Measurements from ENCODE around the gene LCE1F. TPM values are rescaled to one million over a fixed set of nuclear protein-coding genes. Genes with fewer than 3 reads are reported as not detected.

Gene LCE1F
- total and polyA plus RNA-seq, 7 donors: not detected

DNA sequence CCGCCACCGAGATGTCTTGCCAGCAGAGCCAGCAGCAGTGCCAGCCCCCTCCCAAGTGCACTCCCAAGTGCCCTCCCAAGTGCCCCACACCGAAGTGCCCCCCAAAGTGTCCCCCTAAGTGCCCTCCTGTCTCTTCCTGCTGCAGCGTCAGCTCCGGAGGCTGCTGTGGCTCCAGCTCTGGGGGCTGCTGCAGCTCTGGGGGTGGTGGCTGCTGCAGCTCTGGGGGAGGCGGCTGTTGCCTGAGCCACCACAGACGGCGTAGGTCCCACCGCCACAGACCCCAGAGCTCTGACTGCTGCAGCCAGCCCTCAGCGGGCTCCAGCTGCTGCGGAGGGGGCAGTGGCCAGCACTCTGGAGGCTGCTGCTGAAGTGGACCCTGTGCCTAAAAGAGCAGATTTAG, 1.4 kb downstream of the LCE1F start:
- H3K4me3 ChIP-seq: no peak overlapping the region
- WGBS, 3 donors: 69 to 70% (median 70%) methylated on average over 11 of the region's 11 CpGs
- H3K27ac ChIP-seq: no peak overlapping the region
- no peaks in the 10 kb centered on the region for H3K36me3 ChIP-seq (ENCODE audit: insufficient read depth in 1 of 2, low read depth in 1 of 2)
- intact Hi-C loops (cut with DNase I): no loop called here
- TF ChIP-seq, protein P1, sequence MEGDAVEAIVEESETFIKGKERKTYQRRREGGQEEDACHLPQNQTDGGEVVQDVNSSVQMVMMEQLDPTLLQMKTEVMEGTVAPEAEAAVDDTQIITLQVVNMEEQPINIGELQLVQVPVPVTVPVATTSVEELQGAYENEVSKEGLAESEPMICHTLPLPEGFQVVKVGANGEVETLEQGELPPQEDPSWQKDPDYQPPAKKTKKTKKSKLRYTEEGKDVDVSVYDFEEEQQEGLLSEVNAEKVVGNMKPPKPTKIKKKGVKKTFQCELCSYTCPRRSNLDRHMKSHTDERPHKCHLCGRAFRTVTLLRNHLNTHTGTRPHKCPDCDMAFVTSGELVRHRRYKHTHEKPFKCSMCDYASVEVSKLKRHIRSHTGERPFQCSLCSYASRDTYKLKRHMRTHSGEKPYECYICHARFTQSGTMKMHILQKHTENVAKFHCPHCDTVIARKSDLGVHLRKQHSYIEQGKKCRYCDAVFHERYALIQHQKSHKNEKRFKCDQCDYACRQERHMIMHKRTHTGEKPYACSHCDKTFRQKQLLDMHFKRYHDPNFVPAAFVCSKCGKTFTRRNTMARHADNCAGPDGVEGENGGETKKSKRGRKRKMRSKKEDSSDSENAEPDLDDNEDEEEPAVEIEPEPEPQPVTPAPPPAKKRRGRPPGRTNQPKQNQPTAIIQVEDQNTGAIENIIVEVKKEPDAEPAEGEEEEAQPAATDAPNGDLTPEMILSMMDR (IDR thresholded peaks at IDR 0.05): no peak
- ATAC-seq (no peak), DNase-seq (no peak)
- H3K27me3 ChIP-seq (ENCODE audit: insufficient read depth in 3 of 3, low read length in 2 of 3): peaks cover 0 to 2% (median 0%) of the 10 kb centered on the region in 3 donors
- no peaks in the 10 kb centered on the region for H3K9me3 ChIP-seq
- H3K4me1 ChIP-seq: no peaks in the 10 kb centered on the region

DNA sequence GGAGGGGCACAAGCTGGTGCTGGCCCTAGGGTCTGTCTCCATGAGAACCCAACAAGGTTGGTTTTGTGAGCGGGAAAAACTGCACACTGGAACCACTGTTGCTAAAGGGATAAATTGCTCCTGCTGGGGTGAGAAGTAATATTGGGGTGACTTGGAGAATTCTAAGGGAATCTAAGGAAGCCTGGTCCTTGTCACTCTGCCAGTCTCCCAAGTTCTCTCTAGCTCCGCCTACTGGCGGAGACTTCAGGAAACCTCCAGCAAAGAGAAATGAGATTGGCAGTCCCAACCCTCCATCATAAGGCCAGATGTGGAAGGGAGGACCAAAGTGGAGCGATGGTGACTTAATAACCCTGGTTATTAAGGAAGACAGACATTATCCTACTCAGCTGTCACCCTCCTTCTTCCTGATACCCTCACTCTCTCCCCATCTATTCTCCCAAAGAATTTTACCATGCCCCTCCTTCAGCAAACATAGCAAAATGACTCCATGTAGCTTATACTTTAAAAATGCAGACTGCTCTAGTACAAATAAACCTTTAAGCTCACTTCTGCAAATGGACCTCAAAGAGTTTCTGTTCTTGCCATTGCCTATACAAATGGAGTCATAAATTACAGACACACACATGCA, 2.7 kb downstream of the LCE1F start:
- intact Hi-C loops (cut with DNase I): no loop called here
- Histone ChIP-seq H3K9me3 (no peaks in the 10 kb centered on the region), H3K36me3 (ENCODE audit: insufficient read depth in 1 of 2, low read depth in 1 of 2) (no peaks in the 10 kb centered on the region), H3K4me3 (no peak overlapping the region), H3K27me3 (ENCODE audit: insufficient read depth in 3 of 3, low read length in 2 of 3) (no peaks in the 10 kb centered on the region), H3K4me1 (no peaks in the 10 kb centered on the region), H3K27ac (no peak overlapping the region)
- ATAC-seq (no peak), DNase-seq (no peak)
- 57 to 70% (median 60%) methylated on average over 4 of the region's 4 CpGs for WGBS, 3 donors
- TF ChIP-seq, protein P1 (IDR thresholded peaks at IDR 0.05): no peak

DNA sequence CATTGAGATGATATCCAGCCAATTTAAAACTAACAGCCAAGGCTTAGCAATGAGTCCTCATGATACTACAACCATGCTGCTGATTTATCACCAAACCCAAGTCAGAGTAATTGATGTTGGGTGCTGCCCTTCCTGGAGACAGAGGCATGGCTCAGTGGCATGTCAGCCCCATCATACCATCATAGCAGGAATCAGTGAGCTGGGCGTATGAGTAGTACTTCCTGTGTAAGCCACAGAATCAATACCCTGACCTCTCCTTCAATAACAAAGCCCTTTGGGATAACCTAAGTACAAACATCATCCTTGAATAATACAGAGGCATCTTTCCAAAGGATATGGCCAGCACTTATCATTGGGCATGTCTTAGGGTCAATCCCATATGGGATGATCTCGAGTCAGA, 8.2 kb downstream of the LCE1F start:
- TF ChIP-seq, protein P1 (IDR thresholded peaks at IDR 0.05): no peak
- intact Hi-C loops (cut with DNase I): no loop called here
- no peaks in the 10 kb centered on the region for H3K27me3 ChIP-seq (ENCODE audit: insufficient read depth in 3 of 3, low read length in 2 of 3)
- WGBS, 3 donors: 57 to 73% (median 64%) methylated on average over 2 of the region's 2 CpGs
- DNase-seq (no peak), ATAC-seq (no peak)
- no peaks in the 10 kb centered on the region for H3K36me3 ChIP-seq (ENCODE audit: insufficient read depth in 1 of 2, low read depth in 1 of 2)
- no peak overlapping the region for H3K4me3 ChIP-seq
- no peak overlapping the region for H3K27ac ChIP-seq
- H3K9me3 ChIP-seq: no peaks in the 10 kb centered on the region
- H3K4me1 ChIP-seq: no peaks in the 10 kb centered on the region

DNA sequence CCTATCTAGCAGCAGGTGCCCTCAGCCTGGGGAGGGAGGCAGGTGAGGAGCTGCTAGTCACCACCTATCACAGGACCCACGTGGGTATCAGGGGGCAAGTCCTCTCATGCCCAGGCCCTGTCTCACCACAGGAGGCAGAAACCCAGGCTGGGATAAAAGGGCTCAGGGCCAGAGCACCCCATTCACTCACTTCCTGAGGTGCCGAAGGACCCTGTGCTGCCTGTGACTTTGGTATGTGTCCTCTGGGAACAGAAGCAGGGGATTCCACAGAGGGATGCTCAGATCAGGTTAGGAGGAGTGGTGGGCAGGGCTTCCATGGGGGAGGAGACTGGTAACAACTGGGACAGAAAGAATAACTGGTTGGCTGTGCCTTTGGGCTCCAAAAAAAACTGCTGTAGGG, 11.1 kb downstream of the LCE1F start, which contains the start of gene LCE1E:
Gene LCE1E, plus strand, starts transcription at position 181 of the 400 bp plus-strand sequence. CDS start 1,043 bp downstream, outside the sequence.
- ATAC-seq: no peak
- no peak within 1 kb of the TSS for H3K27ac ChIP-seq
- intact Hi-C loops (cut with DNase I): no loop called here
- TF ChIP-seq, protein P1 (IDR thresholded peaks at IDR 0.05): no peak
- DNase-seq: no peak
- H3K4me1 ChIP-seq: no peaks in the 10 kb centered on the region
- WGBS, 3 donors: 14 to 26% (median 19%) methylated on average over 2 of the region's 2 CpGs
- no peaks in the 10 kb centered on the region for H3K27me3 ChIP-seq (ENCODE audit: insufficient read depth in 3 of 3, low read length in 2 of 3)
- no peak within 1 kb of the TSS for H3K4me3 ChIP-seq
- H3K36me3 ChIP-seq (ENCODE audit: insufficient read depth in 1 of 2, low read depth in 1 of 2): no peaks in the 10 kb centered on the region
- no peaks in the 10 kb centered on the region for H3K9me3 ChIP-seq

DNA sequence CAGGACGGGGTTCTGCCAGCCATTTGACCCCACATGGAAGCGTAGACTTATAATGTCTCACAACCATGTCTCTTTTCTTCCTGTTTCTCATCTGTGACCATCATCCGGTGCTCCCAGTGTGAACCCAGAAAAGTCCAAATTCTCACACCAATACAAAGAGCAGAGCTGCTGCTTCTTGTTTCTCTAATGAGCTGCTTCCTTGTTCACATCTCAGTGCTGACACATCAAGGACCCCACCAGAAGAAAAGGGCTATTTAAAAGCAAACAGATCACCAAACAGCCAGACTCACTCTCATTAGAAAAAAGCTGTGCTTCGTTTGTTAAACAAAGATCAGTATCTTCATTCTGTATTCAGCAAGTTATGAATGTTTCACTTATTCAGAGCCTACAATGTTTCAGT, 20.7 kb downstream of the LCE1F start:
- H3K4me1 ChIP-seq: no peaks in the 10 kb centered on the region
- H3K27me3 ChIP-seq (ENCODE audit: insufficient read depth in 3 of 3, low read length in 2 of 3): no peaks in the 10 kb centered on the region
- no peak for ATAC-seq
- H3K36me3 ChIP-seq (ENCODE audit: insufficient read depth in 1 of 2, low read depth in 1 of 2): no peaks in the 10 kb centered on the region
- TF ChIP-seq, protein P1 (IDR thresholded peaks at IDR 0.05): no peak
- no peak for DNase-seq
- 47 to 53% (median 51%) methylated on average over 3 to 4 of the region's 4 CpGs for WGBS, 3 donors
- no peaks in the 10 kb centered on the region for H3K9me3 ChIP-seq
- no peak overlapping the region for H3K4me3 ChIP-seq
- H3K27ac ChIP-seq: no peak overlapping the region
- intact Hi-C loops (cut with DNase I): no loop called here

All from psoas muscle (tissue), 8 donors.